Nephron progenitor cell (in vitro differentiated cells): ENCODE results near the gene ADARB2.
"Not testable (repeated sequence)": the region's sequence is repeated elsewhere in the genome, so short reads cannot be mapped to it uniquely, and the experiment has no call there.

Experiments used
- DNase-seq: peaks from one replicate; pipeline ENCODE4 v3.0.0; 2021
- H3K27ac Mint-ChIP-seq: 2 replicates; pipeline ENCODE4 v1.8.0; 2021; ENCODE audit warnings: mild to moderate bottlenecking, moderate library complexity, mixed read lengths
- H3K27me3 Mint-ChIP-seq: 2 replicates; pipeline ENCODE4 v1.8.0; 2021; ENCODE audit warnings: mild to moderate bottlenecking, low read depth, mixed read lengths; ENCODE audit not compliant: poor library complexity
- H3K36me3 Mint-ChIP-seq: 2 replicates; pipeline ENCODE4 v1.8.0; 2021; ENCODE audit warnings: low read depth, mixed read lengths
- H3K4me1 Mint-ChIP-seq: 2 replicates; pipeline ENCODE4 v1.8.0; 2021; ENCODE audit warnings: mixed read lengths
- H3K4me3 Mint-ChIP-seq: 2 replicates; pipeline ENCODE4 v1.8.0; 2021; ENCODE audit warnings: mild to moderate bottlenecking, moderate library complexity, mixed read lengths
- H3K9me3 Mint-ChIP-seq: 2 replicates; pipeline ENCODE4 v1.8.0; 2021; ENCODE audit warnings: mild to moderate bottlenecking, moderate library complexity, mixed read lengths
- TF ChIP-seq, protein P1 (sequence below): fragments of 200-600 bp; sonication (generic); IDR thresholded peaks from 2 replicates; pipeline ENCODE4 v1.5.0; 2021; ENCODE audit warnings: antibody characterized with exemption

The ADARB2 gene

DNA sequence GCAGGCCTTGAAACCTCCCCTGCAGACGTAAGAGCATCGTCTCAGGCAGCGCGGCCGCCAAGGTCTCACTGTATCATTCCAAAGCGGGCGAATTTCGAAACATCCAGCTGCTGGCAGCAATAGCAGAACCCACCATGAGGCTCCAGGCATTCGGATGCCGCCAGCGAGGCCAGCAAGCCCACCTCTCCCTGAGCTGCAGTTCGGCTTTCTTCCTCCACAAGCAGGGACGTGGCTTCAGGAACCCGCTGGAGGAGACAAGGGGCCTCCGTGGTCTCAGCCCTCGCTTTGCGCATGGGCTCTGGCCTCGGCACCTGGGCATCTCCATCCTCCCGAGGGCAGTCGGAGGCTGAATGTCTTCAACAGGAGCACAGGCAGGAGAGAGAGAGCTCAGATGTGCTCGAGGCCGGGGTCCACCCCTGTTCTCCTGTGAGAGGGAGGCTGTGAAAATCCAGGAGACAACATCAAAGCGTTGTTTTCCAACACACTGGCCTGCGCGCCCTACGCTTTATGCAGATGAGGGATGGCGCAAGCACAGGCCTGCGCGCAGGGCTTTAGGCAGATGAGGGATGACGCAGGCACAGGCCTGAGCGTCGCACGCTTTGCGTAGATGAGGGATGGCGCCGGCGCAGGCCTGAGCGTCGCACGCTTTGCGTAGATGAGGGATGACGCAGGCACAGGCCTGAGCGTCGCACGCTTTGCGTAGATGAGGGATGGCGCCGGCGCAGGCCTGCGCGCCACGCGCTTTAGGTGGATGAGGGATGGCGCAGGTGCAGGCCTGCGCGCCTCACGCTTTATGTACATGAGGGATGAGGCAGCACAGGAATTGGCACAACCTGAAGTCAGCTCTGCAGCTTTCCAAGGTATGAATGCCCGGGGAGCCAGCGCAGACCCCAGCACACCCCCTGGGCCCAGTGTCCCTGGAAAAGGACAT, 577.9 kb downstream of the ADARB2 start:
- no peaks in the 10 kb centered on the region for H3K9me3 Mint-ChIP-seq
- H3K4me3 Mint-ChIP-seq: no peak overlapping the region
- H3K27ac Mint-ChIP-seq: no peak overlapping the region
- H3K4me1 Mint-ChIP-seq: peaks cover 28% of the 10 kb centered on the region
- DNase-seq: no peak
- no peaks in the 10 kb centered on the region for H3K36me3 Mint-ChIP-seq
- TF ChIP-seq, protein P1, sequence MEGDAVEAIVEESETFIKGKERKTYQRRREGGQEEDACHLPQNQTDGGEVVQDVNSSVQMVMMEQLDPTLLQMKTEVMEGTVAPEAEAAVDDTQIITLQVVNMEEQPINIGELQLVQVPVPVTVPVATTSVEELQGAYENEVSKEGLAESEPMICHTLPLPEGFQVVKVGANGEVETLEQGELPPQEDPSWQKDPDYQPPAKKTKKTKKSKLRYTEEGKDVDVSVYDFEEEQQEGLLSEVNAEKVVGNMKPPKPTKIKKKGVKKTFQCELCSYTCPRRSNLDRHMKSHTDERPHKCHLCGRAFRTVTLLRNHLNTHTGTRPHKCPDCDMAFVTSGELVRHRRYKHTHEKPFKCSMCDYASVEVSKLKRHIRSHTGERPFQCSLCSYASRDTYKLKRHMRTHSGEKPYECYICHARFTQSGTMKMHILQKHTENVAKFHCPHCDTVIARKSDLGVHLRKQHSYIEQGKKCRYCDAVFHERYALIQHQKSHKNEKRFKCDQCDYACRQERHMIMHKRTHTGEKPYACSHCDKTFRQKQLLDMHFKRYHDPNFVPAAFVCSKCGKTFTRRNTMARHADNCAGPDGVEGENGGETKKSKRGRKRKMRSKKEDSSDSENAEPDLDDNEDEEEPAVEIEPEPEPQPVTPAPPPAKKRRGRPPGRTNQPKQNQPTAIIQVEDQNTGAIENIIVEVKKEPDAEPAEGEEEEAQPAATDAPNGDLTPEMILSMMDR: no peak
- peaks cover 13% of the 10 kb centered on the region for H3K27me3 Mint-ChIP-seq

DNA sequence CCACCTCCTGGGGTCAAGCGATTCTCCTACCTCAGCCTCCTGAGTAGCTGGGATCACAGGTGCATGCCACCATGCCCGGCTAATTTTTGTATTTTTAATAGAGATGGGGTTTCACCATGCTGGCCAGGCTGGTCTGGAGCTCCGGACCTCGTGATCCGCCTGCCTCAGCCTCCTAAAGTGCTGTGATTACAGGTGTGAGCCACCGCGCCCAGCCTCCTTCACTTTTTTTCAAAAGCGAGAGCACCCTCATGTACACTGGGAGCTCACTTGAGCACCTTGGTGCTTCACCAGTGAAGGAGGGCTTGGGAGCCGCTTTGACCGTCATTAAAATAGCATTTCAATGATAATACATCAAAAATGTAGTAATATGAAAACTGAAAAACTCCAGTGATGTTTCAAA, 578.8 kb downstream of the ADARB2 start:
- H3K36me3 Mint-ChIP-seq, DNase-seq, H3K27ac Mint-ChIP-seq, H3K9me3 Mint-ChIP-seq, H3K4me3 Mint-ChIP-seq: not testable (repeated sequence)
- Mint-ChIP-seq H3K4me1 (peaks cover 37% of the 10 kb centered on the region), H3K27me3 (peaks cover 13% of the 10 kb centered on the region)

- Mint-ChIP-seq H3K4me1 (peaks cover 42% of the 10 kb centered on the region), H3K36me3 (no peaks in the 10 kb centered on the region), H3K9me3 (no peaks in the 10 kb centered on the region), H3K4me3 (no peak overlapping the region), H3K27me3 (peaks cover 13% of the 10 kb centered on the region), H3K27ac (no peak overlapping the region)
- TF ChIP-seq, protein P1: no peak
- no peak for DNase-seq
These were observed 579.3 kb downstream of the ADARB2 start for GRCh38 chr10:1158066-1158465.

DNA sequence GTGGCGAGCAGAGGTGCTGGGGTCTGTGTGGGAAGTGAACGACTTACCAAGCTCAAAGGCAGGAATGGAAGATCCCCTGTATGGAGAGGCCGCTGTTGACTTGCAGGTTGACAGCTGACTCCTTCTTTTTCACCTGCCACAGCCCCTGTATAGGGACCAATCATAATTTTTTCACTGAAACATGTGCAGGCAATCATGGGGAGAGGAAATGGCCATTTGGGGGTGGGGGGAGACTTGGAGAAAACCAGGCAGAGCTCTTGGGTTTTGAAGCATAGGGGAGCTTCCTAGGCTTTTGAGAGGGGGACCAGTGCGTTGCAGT, 579.8 kb downstream of the ADARB2 start:
- H3K27me3 Mint-ChIP-seq: peaks cover 13% of the 10 kb centered on the region
- DNase-seq: no peak
- H3K4me1 Mint-ChIP-seq: peaks cover 47% of the 10 kb centered on the region
- no peak overlapping the region for H3K27ac Mint-ChIP-seq
- no peaks in the 10 kb centered on the region for H3K9me3 Mint-ChIP-seq
- TF ChIP-seq, protein P1: no peak
- H3K36me3 Mint-ChIP-seq: no peaks in the 10 kb centered on the region
- no peak overlapping the region for H3K4me3 Mint-ChIP-seq

DNA sequence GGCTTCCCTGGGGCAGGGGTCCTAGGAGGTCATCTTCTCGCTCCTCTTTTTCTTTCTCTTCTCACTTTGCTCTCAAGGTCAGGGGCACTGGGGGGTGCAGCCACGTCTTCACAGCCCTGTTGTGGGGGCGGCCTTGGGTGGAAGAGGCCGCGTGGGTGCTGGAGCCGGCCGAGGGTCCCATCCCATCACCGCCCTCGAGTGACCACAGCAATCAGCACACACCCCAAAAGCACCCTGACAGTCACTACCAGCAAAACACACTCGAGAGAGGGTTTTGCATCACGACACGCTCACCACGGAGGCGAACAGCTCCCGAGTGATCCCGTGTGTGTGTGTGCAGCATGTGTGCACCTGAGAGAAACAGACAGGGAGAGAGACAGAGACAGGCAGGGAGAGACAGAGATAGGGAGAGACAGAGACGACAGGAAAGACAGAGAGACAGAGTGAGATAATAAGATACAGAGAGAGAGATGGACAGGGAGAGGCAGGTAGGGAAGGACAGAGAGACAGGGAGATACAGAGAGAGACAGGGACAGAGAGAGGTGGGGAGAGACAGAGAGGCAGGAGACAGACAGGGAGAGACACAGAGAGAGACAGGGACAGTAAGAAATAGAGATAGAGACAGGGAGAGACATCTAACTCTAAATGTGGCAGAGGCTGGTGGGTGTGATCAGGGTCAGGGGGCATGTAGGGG, 580.3 kb downstream of the ADARB2 start:
- Mint-ChIP-seq H3K4me3 (no peak overlapping the region), H3K27ac (peak overlapping the region; percentile 39), H3K4me1 (peaks cover 49% of the 10 kb centered on the region), H3K27me3 (peaks cover 15% of the 10 kb centered on the region), H3K36me3 (no peaks in the 10 kb centered on the region), H3K9me3 (no peaks in the 10 kb centered on the region)
- DNase-seq: no peak
- TF ChIP-seq, protein P1: no peak

DNA sequence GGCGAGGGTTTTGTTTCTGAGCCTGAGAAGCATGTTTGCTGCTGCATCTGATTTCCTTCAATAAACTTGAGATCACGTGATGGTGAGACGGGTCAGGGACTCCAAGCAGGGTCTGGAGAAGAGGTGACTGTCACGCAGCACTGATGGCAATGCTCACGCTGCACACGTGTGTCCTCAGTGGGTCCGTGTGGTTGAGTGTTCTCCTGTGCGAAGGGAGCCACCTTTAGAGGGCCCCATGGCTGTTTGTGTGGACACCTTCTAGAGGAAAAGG, 580.8 kb downstream of the ADARB2 start:
- Mint-ChIP-seq H3K36me3 (no peaks in the 10 kb centered on the region), H3K4me3 (no peak overlapping the region), H3K27ac (no peak overlapping the region), H3K4me1 (peaks cover 52% of the 10 kb centered on the region), H3K9me3 (no peaks in the 10 kb centered on the region), H3K27me3 (peaks cover 11% of the 10 kb centered on the region)
- DNase-seq: no peak
- TF ChIP-seq, protein P1: no peak
